ENCODE data around the gene AP2B1. TPM values are rescaled to one million over a fixed set of nuclear protein-coding genes. Genes with fewer than 3 reads are reported as not detected.

Gene AP2B1
- total RNA-seq, 4 donors from 2014 or later: 62.6 to 94.3 (median 79.4) TPM

DNA sequence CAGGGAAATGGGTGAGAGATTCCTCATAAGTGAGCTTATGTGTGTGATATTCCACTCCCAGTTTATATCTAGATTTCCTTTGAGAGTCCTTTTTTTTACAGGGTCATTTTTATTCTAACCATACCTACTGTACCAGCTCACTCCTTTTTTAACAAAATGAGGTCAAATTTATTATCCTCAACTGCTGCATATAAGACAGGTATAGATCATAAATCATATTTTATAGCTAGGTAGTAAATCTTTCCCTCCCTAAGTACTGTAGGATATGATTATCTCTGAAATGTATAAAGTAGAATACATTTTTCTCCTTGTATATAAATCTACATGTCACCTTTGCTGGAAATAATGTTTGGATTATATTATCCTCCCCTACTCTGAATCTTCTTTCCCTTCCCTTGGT is 31.5 kb downstream of the AP2B1 start:
- ATAC-seq (ENCODE audit: low FRiP score) (no peak), DNase-seq (ENCODE audit: low spot score) (no peak)
- TF ChIP-seq, protein P1, sequence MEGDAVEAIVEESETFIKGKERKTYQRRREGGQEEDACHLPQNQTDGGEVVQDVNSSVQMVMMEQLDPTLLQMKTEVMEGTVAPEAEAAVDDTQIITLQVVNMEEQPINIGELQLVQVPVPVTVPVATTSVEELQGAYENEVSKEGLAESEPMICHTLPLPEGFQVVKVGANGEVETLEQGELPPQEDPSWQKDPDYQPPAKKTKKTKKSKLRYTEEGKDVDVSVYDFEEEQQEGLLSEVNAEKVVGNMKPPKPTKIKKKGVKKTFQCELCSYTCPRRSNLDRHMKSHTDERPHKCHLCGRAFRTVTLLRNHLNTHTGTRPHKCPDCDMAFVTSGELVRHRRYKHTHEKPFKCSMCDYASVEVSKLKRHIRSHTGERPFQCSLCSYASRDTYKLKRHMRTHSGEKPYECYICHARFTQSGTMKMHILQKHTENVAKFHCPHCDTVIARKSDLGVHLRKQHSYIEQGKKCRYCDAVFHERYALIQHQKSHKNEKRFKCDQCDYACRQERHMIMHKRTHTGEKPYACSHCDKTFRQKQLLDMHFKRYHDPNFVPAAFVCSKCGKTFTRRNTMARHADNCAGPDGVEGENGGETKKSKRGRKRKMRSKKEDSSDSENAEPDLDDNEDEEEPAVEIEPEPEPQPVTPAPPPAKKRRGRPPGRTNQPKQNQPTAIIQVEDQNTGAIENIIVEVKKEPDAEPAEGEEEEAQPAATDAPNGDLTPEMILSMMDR (IDR thresholded peaks at IDR 0.05): no peak

DNA sequence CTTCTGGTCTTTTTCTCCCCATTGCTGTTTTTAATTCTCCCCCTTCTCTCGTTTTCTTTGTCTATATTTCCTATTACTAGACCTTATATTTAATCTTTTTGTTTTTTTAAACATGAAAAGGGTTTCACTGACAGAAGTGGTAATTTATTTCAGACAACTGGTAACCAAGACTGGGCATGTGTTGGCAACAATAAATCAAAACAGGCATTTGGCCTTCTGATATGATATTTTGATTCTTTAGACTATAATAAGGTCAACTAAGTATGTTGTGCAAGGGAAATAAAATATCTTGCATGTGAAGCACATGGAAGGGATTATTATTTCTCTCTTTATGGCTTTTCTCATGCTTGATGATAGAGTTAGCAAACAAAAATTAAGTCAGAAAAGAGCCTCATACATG is 34.6 kb downstream of the AP2B1 start:
- ATAC-seq (ENCODE audit: low FRiP score): no peak
- TF ChIP-seq, protein P1 (IDR thresholded peaks at IDR 0.05): no peak
- DNase-seq (ENCODE audit: low spot score): no peak

DNA sequence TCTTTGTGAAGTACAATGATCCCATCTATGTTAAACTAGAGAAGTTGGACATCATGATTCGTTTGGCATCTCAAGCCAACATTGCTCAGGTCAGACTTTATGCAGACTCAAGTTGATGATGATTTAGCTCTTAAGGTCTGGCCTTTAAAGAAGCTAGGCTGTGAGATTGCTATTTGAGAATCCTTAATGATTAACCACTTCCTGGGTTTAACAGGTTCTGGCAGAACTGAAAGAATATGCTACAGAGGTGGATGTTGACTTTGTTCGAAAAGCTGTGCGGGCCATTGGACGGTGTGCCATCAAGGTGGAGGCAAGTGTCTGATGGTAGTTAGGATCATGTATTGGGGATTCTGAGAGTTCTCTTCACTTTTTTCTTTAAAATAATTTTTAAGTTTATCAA is 40.3 kb downstream of the AP2B1 start:
- ATAC-seq (ENCODE audit: low FRiP score) (no peak), DNase-seq (ENCODE audit: low spot score) (no peak)
- TF ChIP-seq, protein P1 (IDR thresholded peaks at IDR 0.05): no peak

DNA sequence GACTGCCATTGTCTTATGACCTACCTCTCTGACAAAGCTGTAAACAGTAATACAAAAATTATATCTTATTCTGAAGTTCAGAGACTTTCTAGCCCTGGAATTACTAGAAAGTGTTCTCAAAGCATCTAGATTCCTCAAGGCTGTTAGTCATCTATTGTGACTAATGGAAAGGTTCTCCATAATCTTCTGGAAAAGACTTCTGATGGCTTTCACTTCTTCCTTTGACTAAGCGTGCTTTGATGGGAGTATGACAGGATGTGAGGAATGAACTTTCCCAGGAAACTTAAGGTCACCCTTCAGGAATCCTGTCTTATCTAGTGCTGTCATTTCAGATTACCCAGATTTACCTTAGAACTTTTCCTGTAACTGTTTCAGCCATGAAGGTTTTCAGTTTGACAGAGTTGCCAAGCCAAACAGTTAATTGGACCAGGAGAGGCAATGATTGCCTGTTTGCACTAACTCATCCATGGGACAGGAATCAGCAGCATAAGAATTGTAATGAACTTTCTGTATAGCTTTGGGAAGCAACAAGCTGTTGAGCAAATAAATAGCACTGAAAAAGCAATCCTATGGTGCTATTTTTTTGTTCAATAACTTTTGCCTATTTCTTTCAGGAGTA is 43.5 kb downstream of the AP2B1 start:
- ATAC-seq (ENCODE audit: low FRiP score) (peak; percentile 51), DNase-seq (ENCODE audit: low spot score) (no peak)
- TF ChIP-seq, protein P1 (IDR thresholded peaks at IDR 0.05): no peak

DNA sequence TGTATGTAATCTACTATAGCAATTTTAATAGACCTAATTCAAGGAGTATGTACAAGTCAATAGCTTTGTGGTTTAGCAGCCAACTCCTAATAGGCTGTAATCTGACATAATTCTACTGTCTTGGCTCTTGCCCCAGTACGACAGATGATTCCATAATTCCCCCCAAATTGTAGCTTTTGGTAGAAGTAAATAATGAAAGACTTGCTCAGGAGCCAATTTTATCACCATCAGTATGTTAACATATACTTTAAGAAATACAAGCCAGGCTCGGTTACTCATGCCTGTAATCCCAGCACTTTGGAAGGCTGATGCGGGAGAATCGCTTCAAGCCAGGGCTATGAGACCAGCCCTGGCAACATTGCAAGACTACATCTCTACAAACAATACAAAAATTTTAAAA is 53.9 kb downstream of the AP2B1 start:
- no peak for ATAC-seq (ENCODE audit: low FRiP score)
- no peak for DNase-seq (ENCODE audit: low spot score)
- TF ChIP-seq, protein P1 (IDR thresholded peaks at IDR 0.05): no peak

DNA sequence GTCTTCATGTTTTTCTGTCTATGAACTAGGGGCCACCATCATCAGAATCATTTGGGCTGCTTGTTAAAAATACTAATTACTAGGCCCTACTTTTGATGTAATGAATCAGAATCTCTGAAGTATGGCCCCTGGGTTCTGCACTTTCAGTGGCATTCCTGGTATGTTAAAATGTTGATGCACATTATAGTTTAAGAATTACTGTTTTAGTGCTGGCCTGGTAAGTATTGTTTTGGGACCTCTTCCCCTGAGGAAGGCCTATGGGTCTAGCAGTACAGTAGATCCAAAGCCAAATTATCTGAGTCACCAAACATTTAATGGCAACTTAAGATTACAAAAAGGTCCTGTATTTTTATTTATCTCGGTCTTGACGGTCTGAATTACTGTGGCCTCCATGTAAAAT is 58.8 kb downstream of the AP2B1 start:
- no peak for ATAC-seq (ENCODE audit: low FRiP score)
- no peak for DNase-seq (ENCODE audit: low spot score)

DNA sequence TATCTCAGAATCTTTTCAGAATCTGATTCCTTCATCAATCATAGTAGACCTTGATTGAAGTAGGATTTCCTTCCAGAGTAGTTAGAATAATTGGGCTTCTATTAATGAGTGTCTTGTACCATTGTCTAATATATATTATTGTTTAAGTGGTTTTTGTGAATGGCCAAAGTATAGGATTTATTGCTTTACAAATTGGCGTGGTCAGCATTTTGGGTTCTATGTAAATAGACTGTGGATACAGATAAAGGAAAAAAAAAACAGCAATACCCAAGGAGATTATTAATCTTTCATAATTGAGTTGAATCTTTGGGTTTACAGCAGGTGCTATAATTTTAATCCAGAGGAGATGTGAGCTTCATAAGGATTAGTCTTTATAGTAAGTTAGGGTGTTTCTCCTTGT is 64.3 kb downstream of the AP2B1 start:
- no peak for DNase-seq (ENCODE audit: low spot score)
- TF ChIP-seq, protein P1 (IDR thresholded peaks at IDR 0.05): no peak
- ATAC-seq (ENCODE audit: low FRiP score): no peak

More for the DNA sequence above, 58.8 kb downstream of the AP2B1 start:
- TF ChIP-seq, protein P1 (IDR thresholded peaks at IDR 0.05): no peak

Measured in omental fat pad (tissue), 4 donors.